ENCODE results near the gene SLC27A3. TPM values are rescaled to one million over a fixed set of nuclear protein-coding genes. Genes with fewer than 3 reads are reported as not detected.
"Not testable (repeated sequence)": the region's sequence is repeated elsewhere in the genome, so short reads cannot be mapped to it uniquely, and the experiment has no call there.

SLC27A3 gene
- total RNA-seq, 4 donors from 2014 or later, result 18.8 to 30.7 (median 21.6) TPM

- Histone ChIP-seq H3K4me3 (no peak overlapping the region), H3K9me3 (no peaks in the 10 kb centered on the region), H3K27me3 (no peaks in the 10 kb centered on the region), H3K36me3 (peaks cover 0 to 94% of the 10 kb centered on the region in 2 donors), H3K4me1 (peaks cover under 1 to 40% (median 5%) of the 10 kb centered on the region in 3 donors), H3K27ac (no peak overlapping the region)
- ATAC-seq, result no peak
- TF ChIP-seq POLR2AphosphoS5 (IDR thresholded peaks at IDR 0.05) (no peak), POLR2A (IDR thresholded peaks at IDR 0.05) (no peak), CTCF (IDR thresholded peaks at IDR 0.05) (no peak), EP300 (IDR thresholded peaks at IDR 0.05) (no peak)
- WGBS, 2 donors (ENCODE audit: low coverage in 1 of 2), result 100% methylated on average over 2 of the region's 2 CpGs
Measured at GRCh38 chr1:153754266-153754665, 20.9 kb upstream of the SLC27A3 start.

DNA sequence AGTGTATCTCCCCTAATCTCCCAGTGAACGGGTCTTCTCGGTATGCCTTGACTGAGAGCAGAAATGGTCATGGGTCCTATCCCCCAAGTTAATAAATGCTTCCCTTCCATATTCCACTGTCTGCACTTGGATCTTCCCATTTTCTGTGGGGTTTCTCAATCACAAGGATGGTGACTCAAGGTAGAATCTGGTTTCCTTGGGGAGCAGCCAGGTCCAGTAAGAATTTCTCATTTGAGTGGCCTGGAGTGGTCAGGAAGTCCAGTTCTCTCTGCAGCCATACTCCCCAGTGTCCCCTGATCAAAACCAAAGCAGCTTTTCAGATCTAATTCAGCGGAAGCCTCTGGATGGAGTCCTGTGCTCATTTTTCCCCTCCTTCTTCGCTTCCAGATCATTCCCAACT is 14.8 kb upstream of the SLC27A3 start:
- H3K36me3 ChIP-seq, result peaks cover 0 to 100% of the 10 kb centered on the region in 2 donors
- no peaks in the 10 kb centered on the region for H3K4me1 ChIP-seq
- ATAC-seq, result peak; percentile 44
- 100% methylated on average over 1 to 2 of the region's 4 CpGs for WGBS, 2 donors (ENCODE audit: low coverage in 1 of 2)
- H3K4me3 ChIP-seq, result no peak overlapping the region
- H3K9me3 ChIP-seq, result no peaks in the 10 kb centered on the region
- no peaks in the 10 kb centered on the region for H3K27me3 ChIP-seq
- no peak for TF ChIP-seq EP300 (IDR thresholded peaks at IDR 0.05)
- TF ChIP-seq POLR2AphosphoS5 (IDR thresholded peaks at IDR 0.05), result no peak
- TF ChIP-seq CTCF (IDR thresholded peaks at IDR 0.05), result no peak
- TF ChIP-seq POLR2A (IDR thresholded peaks at IDR 0.05), result no peak
- no peak overlapping the region for H3K27ac ChIP-seq

DNA sequence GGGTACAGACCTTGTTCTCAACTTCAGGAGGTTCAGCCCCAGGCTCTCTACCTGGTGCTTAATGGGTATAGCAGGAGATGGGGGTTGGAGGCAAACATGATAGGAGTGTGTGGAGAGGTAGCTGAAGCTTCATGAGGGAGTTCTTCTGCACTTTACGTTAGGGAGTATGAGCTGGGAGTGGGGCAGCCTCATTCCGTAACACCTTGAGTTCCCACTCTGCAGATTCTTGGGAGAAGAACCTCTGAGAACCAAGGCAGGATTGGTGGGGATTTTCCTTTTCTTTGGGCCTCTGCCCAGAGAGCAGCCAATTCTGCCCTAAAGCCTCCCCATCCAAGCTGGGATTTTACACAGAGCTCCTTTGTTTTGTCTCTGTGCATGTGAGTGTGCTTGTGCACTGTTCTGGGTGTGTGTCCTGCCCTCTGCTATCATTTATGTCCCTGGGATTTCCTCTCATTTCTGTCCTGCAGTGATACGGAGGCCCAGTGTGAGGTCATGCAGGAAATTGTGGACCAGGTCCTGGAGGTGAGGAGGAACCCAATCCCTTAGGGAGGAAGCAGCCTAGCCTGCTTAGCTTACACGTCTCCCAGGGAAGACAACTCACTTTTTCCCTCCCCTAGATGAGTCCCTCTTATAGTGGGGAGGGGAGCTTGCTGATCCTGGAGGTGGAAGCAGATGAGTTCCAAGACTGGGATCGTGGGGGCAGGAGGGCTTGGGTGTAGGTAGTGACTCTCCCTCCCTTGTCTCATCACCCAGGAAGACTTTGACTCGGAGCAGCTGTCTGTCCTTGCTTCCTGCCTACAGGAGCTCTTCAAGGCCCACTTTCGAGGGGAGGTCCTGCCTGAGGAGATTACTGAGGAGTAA is 11.6 kb upstream of the SLC27A3 start:
- 64 to 84% methylated on average over 3 of the region's 7 CpGs for WGBS, 2 donors (ENCODE audit: low coverage in 1 of 2)
- peak overlapping the region in 3 of 4 donors; percentile 40 to 47 (median 43) for H3K27ac ChIP-seq
- peak; percentile 54 for ATAC-seq

GRCh38 chr1:153764310-153764709 is 10.9 kb upstream of the SLC27A3 start:
- H3K27ac ChIP-seq, result peak overlapping the region in 3 of 4 donors; percentile 40 to 47 (median 43)
- WGBS, 2 donors (ENCODE audit: low coverage in 1 of 2), result 80% methylated on average over 1 of the region's 5 CpGs; no CpG with 5 or more reads in 1 of the 2 donors
- ATAC-seq, result no peak
- no peaks in the 10 kb centered on the region for H3K9me3 ChIP-seq
- H3K4me3 ChIP-seq, result no peak overlapping the region
- H3K36me3 ChIP-seq, result peaks cover 0 to 100% of the 10 kb centered on the region in 2 donors
- H3K27me3 ChIP-seq, result no peaks in the 10 kb centered on the region
- TF ChIP-seq CTCF (IDR thresholded peaks at IDR 0.05) (no peak), EP300 (IDR thresholded peaks at IDR 0.05) (no peak), POLR2AphosphoS5 (IDR thresholded peaks at IDR 0.05) (no peak), POLR2A (IDR thresholded peaks at IDR 0.05) (no peak)
- no peaks in the 10 kb centered on the region for H3K4me1 ChIP-seq

More for the DNA sequence above, 11.6 kb upstream of the SLC27A3 start:
- H3K9me3 ChIP-seq, result no peaks in the 10 kb centered on the region
- H3K4me1 ChIP-seq, result no peaks in the 10 kb centered on the region
- TF ChIP-seq EP300 (IDR thresholded peaks at IDR 0.05) (no peak), CTCF (IDR thresholded peaks at IDR 0.05) (no peak), POLR2A (IDR thresholded peaks at IDR 0.05) (no peak), POLR2AphosphoS5 (IDR thresholded peaks at IDR 0.05) (no peak)
- no peak overlapping the region for H3K4me3 ChIP-seq
- peaks cover 0 to 100% of the 10 kb centered on the region in 2 donors for H3K36me3 ChIP-seq
- H3K27me3 ChIP-seq, result no peaks in the 10 kb centered on the region

GRCh38 chr1:153766663-153767062 is 8.5 kb upstream of the SLC27A3 start:
- Histone ChIP-seq H3K36me3 (peaks cover 0 to 100% of the 10 kb centered on the region in 2 donors), H3K4me1 (peaks cover 0 to 16% (median 4%) of the 10 kb centered on the region in 3 donors)
- H3K9me3 ChIP-seq, H3K27ac ChIP-seq, H3K27me3 ChIP-seq, ATAC-seq, H3K4me3 ChIP-seq: not testable (repeated sequence)
- WGBS, 2 donors (ENCODE audit: low coverage in 1 of 2), result 65 to 100% methylated on average over 1 to 4 of the region's 10 CpGs

Data from gastroesophageal sphincter (tissue), 4 donors.